Testis (tissue), 5 donors: ENCODE measurements around the gene SLC16A10. TPM values are rescaled to one million over a fixed set of nuclear protein-coding genes. Genes with fewer than 3 reads are reported as not detected.
A peak's percentile ranks its signal among the peaks of the same experiment; 100 is the strongest.

Experiments used
- DNase-seq: peaks from one replicate; pipeline ENCODE4 v3.0.0-alpha.2; 2019
- H3K27ac ChIP-seq, 2 donors: fragments of 200-600 bp; sonication (generic); one replicate each; pipeline ENCODE4 v1.5.1; 2019
- H3K27me3 ChIP-seq: fragments of 200-600 bp; sonication (generic); one replicate; pipeline ENCODE4 v1.5.1; 2019
- H3K36me3 ChIP-seq: fragments of 200-600 bp; sonication (generic); one replicate; pipeline ENCODE4 v1.5.1; 2017; ENCODE audit warnings: low read depth; ENCODE audit errors: missing control alignments
- H3K4me1 ChIP-seq: fragments of 200-600 bp; sonication (generic); one replicate; pipeline ENCODE4 v1.5.1; 2019
- H3K4me3 ChIP-seq, 2 donors: fragments of 200-600 bp; sonication (generic); one replicate each; pipeline ENCODE4 v1.5.1; 2017 to 2019
- H3K9me3 ChIP-seq: fragments of 200-600 bp; sonication (generic); one replicate; pipeline ENCODE4 v1.5.1; 2017
- CTCF ChIP-seq, 3 experiments: fragments of 450-650 bp in 2 of 3; fragments of 200-600 bp in 1 of 3; sonication (generic) in 1 of 3; IDR thresholded peaks; one replicate each; pipeline ENCODE4 v1.5.1; 2016 to 2019; ENCODE audit warnings: antibody characterized with exemption in 3 of 3, mild to moderate bottlenecking in 2 of 3, moderate library complexity in 1 of 3
- POLR2A ChIP-seq: fragments of 450-650 bp; IDR thresholded peaks from one replicate; pipeline ENCODE4 v1.6.1; 2017; ENCODE audit warnings: antibody characterized with exemption, mild to moderate bottlenecking, moderate library complexity
- WGBS, 2 donors: methylation state at CpG; one replicate each; pipeline ENCODE4 v1.1.5; 2018; 5-methylcytosine and 5-hydroxymethylcytosine counted together
- intact Hi-C: fragments of 100-400 bp; cut with DNase I; formaldehyde crosslinking; loops from one replicate; pipeline ENCODE4 v1.15.1; 2023; ENCODE audit warnings: low total_unique reads
- long read RNA-seq, 2 donors: transcript quantifications; one replicate each; lab custom pipeline, GENCODE V29; 2026
- polyA plus RNA-seq: library from polyadenylated mRNA; stranded (reverse); fragments of 350-450 nt; fragmentation: Illumina TruSeq; extraction: RNeasy Lipid Tissue Mini Kit (QIAGEN cat#74804); gene quantifications from one replicate; pipeline ENCODE4 v1.2.3, GENCODE V29; 2014; ENCODE audit warnings: low read depth, low replicate concordance; ENCODE audit not compliant: insufficient read depth
- total RNA-seq, 2 donors: library from RNA; depleted of rRNA; stranded (reverse); fragments of >200 nt; gene quantifications; one replicate each; pipeline ENCODE4 v1.2.3, GENCODE V29; 2016

The SLC16A10 gene, protein sequence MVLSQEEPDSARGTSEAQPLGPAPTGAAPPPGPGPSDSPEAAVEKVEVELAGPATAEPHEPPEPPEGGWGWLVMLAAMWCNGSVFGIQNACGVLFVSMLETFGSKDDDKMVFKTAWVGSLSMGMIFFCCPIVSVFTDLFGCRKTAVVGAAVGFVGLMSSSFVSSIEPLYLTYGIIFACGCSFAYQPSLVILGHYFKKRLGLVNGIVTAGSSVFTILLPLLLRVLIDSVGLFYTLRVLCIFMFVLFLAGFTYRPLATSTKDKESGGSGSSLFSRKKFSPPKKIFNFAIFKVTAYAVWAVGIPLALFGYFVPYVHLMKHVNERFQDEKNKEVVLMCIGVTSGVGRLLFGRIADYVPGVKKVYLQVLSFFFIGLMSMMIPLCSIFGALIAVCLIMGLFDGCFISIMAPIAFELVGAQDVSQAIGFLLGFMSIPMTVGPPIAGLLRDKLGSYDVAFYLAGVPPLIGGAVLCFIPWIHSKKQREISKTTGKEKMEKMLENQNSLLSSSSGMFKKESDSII
- total RNA-seq, result 10 to 100 TPM; 12.0 to 16.9 TPM
- polyA plus RNA-seq, result 9.0 TPM
- long read RNA-seq, donor 1, transcript SLC16A10-202 (6 exons, 2,508 nt), result major isoform, 6 of 6 reads
- long read RNA-seq, donor 1, partial matches to known transcripts, result 0 of 6 reads
- long read RNA-seq, donor 1, other reads (novel, unspliced or antisense), result 0 of 6 reads
- long read RNA-seq, donor 2, partial matches to known transcripts, result 0 of 4 reads
- long read RNA-seq, donor 2, other reads (novel, unspliced or antisense), result 0 of 4 reads

DNA sequence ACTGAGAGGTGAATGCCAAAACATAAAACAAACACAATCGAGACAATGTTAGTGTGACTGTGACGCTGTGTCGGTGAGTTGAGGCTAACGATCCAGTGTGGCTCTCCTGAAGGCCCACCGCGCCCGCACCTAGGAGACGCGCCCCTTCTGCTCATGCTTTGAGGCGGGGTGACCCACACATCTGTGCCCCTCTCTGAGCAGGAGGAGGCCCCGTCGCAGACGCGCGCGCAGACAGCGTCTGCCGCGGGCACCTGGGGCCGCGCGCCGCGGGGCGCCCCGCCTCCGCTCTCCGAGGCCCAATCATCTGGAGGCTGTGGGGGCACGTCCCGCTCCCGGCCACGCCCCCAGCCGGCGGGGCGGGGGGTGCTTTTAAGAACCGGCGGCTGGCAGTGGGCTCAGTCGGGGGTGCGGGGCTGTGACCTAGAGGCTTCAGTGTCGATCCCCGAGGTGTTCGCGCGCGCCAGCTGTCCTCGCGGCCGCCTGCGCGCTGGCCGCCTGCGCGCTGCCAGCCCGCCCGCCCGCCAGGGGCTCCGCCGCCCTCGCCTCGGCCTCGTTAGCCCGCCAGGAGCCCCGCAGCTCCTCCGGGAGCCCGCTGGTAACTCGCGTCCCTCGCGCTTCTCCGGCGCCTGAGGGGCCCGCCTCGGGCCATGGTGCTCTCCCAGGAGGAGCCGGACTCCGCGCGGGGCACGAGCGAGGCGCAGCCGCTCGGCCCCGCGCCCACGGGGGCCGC is at the start of gene SLC16A10:
Gene SLC16A10, plus strand, starts transcription at position 398 of the 730 bp plus-strand sequence. Its CDS starts 250 bp downstream, at position 648.
- Histone ChIP-seq H3K27me3 (no peaks in the 10 kb centered on the region), H3K27ac (peak within 1 kb of the TSS in 1 of 2 donors; percentile 62), H3K4me1 (no peaks in the 10 kb centered on the region), H3K9me3 (no peaks in the 10 kb centered on the region), H3K4me3 (peak within 1 kb of the TSS; percentile 64 to 67), H3K36me3 (no peaks in the 10 kb centered on the region)
- TF ChIP-seq POLR2A (no peak), CTCF (IDR thresholded peaks at IDR 0.05) (no peak)
- WGBS, 2 donors, result 0 to 1% methylated on average over 10 to 79 of the region's 86 CpGs
- intact Hi-C loops, result no loop called here
- DNase-seq, result peak; percentile 78

DNA sequence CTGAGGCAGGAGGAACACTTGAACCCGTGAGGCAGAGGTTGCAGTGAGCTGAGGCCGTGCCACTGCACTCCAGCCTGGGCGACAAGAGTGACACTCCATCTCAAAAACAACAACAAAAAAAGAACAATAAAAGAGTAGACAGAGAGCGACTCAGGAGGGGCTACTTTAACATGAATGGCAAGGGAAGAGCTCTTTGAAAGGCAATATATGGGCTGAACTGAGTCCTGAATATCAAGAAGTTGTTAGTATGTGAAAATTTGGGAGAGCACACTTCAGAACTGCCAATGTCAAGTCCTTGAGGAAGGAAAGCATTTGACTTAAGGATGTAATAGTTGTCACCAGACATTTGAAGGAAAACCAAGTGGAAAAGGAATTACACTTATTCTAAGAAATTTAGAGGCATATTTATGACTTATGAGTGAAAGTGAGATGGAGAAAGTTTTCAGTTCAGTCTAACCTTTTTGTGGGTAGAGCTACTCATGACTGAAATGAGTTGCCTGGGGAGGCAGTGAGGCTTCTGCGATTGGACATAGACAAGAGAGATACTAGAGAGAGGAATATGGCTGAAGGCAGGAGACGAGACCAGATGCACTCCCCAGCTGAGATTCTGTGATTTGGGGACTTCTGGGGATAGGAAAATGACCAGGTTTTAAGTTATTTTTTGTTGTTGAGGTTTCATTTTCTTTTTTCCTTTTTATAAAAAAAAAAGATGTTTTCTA is 48.6 kb upstream of the SLC16A10 start:
- H3K4me3 ChIP-seq, result no peak overlapping the region
- no peaks in the 10 kb centered on the region for H3K27me3 ChIP-seq
- H3K36me3 ChIP-seq, result no peaks in the 10 kb centered on the region
- intact Hi-C loops, result no loop called here
- no peak overlapping the region for H3K27ac ChIP-seq
- H3K4me1 ChIP-seq, result no peaks in the 10 kb centered on the region
- no peak for TF ChIP-seq CTCF (IDR thresholded peaks at IDR 0.05)
- TF ChIP-seq POLR2A, result no peak
- no peaks in the 10 kb centered on the region for H3K9me3 ChIP-seq
- DNase-seq, result no peak
- 90 to 91% methylated on average over 6 of the region's 6 CpGs for whole genome bisulfite sequencing, 2 donors

- H3K27me3 ChIP-seq, result no peaks in the 10 kb centered on the region
- TF ChIP-seq CTCF (IDR thresholded peaks at IDR 0.05), result no peak
- TF ChIP-seq POLR2A, result no peak
- H3K9me3 ChIP-seq, result no peaks in the 10 kb centered on the region
- no peak overlapping the region for H3K27ac ChIP-seq
- 92% methylated on average over 4 of the region's 4 CpGs for WGBS, 2 donors
- H3K4me3 ChIP-seq, result no peak overlapping the region
- no peak for DNase-seq
- intact Hi-C loops, result no loop called here
- H3K36me3 ChIP-seq, result no peaks in the 10 kb centered on the region
- H3K4me1 ChIP-seq, result no peaks in the 10 kb centered on the region
Measured at GRCh38 chr6:111041917-111042316, 45.4 kb upstream of the SLC16A10 start.

GRCh38 chr6:111047244-111047643 is 40.1 kb upstream of the SLC16A10 start:
- Histone ChIP-seq H3K36me3 (no peaks in the 10 kb centered on the region), H3K9me3 (no peaks in the 10 kb centered on the region), H3K27ac (no peak overlapping the region), H3K4me3 (no peak overlapping the region), H3K4me1 (peaks cover 6% of the 10 kb centered on the region), H3K27me3 (no peaks in the 10 kb centered on the region)
- DNase-seq, result no peak
- intact Hi-C loops, result no loop called here
- no peak for TF ChIP-seq CTCF (IDR thresholded peaks at IDR 0.05)
- no peak for TF ChIP-seq POLR2A
- WGBS, 2 donors, result 87 to 97% methylated on average over 7 to 8 of the region's 8 CpGs
